Fibroblast of skin of left biceps (primary cell): ENCODE measurements around the gene LDAF1.
"Not testable (repeated sequence)": the region's sequence is repeated elsewhere in the genome, so short reads cannot be mapped to it uniquely, and the experiment has no call there.

Experiments
- DNase-seq, 2 experiments: peaks; one replicate each; pipeline ENCODE4 v3.0.0-alpha.2; 2013; ENCODE audit warnings: low read depth in 2 of 2

The LDAF1 gene

GRCh38 chr16:21195330-21195729 is 36.9 kb downstream of the LDAF1 start:
- DNase-seq: not testable (repeated sequence)

- no peak for DNase-seq
These were observed 38.6 kb downstream of the LDAF1 start for GRCh38 chr16:21197112-21197511.

GRCh38 chr16:21197621-21198020 is 39.1 kb downstream of the LDAF1 start:
- DNase-seq: no peak

GRCh38 chr16:21199607-21200218 is 41.2 kb downstream of the LDAF1 start:
- DNase-seq: no peak

- DNase-seq: no peak
These were observed 44.8 kb downstream of the LDAF1 start for GRCh38 chr16:21203155-21203797.

GRCh38 chr16:21205303-21205702 is 46.8 kb downstream of the LDAF1 start:
- DNase-seq: no peak

- no peak for DNase-seq
These were observed 48.1 kb downstream of the LDAF1 start for GRCh38 chr16:21206550-21206949.

GRCh38 chr16:21208446-21209230 is 50.2 kb downstream of the LDAF1 start:
- DNase-seq: no peak

- DNase-seq: no peak
These were observed 53.0 kb downstream of the LDAF1 start, which contains the start of gene ZP2 for GRCh38 chr16:21211486-21211885. ZP2 (minus strand) TSS chr16:21211574; CDS start chr16:21211547, 27 bp downstream.

GRCh38 chr16:21214086-21214485 is 55.6 kb downstream of the LDAF1 start:
- no peak for DNase-seq

- no peak for DNase-seq
These were observed 58.6 kb downstream of the LDAF1 start for GRCh38 chr16:21217121-21217520.

- no peak for DNase-seq
These were observed 59.7 kb downstream of the LDAF1 start for GRCh38 chr16:21218153-21218552.

GRCh38 chr16:21219551-21219950 is 61.1 kb downstream of the LDAF1 start:
- DNase-seq: no peak

GRCh38 chr16:21222495-21223337 is 64.2 kb downstream of the LDAF1 start:
- DNase-seq: no peak

- DNase-seq: no peak
These were observed 65.3 kb downstream of the LDAF1 start for GRCh38 chr16:21223787-21224186.

GRCh38 chr16:21224800-21225199 is 66.3 kb downstream of the LDAF1 start:
- DNase-seq: no peak

GRCh38 chr16:21226749-21227148 is 68.3 kb downstream of the LDAF1 start:
- DNase-seq: no peak

- no peak for DNase-seq
These were observed 69.4 kb downstream of the LDAF1 start for GRCh38 chr16:21227866-21228265.

- no peak for DNase-seq
These were observed 69.9 kb downstream of the LDAF1 start for GRCh38 chr16:21228361-21228872.
